HG03135 (cell line): ENCODE data around the gene SYT1.

Experiments used
- ATAC-seq: cut with Tn5 transposase; IDR thresholded peaks from one replicate; pipeline ENCODE4 v1.9.1; 2021; ENCODE audit warnings: mild to moderate bottlenecking, moderate library complexity; ENCODE audit not compliant: unreplicated experiment

The SYT1 gene

DNA sequence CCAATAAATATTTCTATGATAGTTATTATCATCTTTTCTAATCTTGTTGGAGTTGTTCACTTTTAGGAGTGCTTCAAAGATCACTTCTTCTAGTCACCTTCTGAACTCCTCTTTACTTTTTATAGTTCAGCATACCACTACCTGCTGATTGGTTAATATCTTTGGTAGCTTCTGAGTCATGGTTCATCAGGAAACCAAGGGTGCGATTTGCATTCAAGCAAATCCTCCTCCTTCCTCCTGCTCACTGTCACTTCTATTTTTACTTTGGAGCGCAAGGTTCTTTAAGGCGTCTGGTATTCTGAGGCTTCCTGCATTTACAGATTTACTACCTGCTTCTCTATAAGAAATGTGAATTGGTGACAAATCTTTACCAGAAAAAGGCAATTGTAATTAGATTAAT is 24.0 kb downstream of the SYT1 start:
- ATAC-seq, result peak; percentile 97

- no peak for ATAC-seq
Observed at GRCh38 chr12:78891646-78892353, 27.2 kb downstream of the SYT1 start.

DNA sequence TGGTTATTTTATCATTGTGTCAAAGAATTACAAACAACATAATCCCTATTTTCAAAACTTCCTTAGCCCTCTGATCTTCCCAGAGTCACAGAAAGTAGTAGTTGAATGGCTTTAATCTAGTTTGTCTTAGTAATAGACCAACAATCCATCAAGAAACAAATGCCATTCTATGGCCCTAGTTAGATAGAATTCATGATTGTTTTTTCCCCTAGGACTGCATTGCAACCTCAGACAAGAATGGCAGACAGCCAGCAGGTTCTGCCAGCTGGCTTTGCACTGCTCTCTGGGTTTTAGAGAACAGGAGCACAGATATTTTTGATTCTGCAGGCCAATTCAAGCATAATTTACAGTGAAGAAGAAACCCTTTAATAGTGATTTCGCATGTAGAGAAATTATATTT is 33.8 kb downstream of the SYT1 start:
- no peak for ATAC-seq

DNA sequence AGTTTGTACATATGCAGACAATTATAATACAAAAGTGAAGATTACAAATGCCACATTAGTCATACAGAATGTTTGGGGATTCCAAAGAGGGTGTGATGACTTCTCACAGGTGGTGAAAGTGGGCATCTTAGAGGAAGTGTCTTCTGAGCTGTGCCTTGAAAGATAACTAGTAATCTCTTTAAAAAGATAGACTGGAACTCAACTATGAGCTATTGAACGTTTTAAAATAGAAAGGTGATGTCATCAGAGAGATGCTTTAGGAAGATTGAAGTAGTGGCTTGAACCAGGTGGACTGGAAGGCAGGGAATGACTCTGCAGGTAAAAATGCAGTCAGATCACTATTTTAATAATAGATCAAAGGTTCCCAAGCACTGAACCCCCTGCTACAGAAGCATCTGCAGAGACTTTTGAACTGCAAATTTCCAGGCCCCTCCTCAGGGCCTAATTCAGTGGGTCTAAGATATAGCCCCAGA is 50.3 kb downstream of the SYT1 start:
- ATAC-seq, result no peak

DNA sequence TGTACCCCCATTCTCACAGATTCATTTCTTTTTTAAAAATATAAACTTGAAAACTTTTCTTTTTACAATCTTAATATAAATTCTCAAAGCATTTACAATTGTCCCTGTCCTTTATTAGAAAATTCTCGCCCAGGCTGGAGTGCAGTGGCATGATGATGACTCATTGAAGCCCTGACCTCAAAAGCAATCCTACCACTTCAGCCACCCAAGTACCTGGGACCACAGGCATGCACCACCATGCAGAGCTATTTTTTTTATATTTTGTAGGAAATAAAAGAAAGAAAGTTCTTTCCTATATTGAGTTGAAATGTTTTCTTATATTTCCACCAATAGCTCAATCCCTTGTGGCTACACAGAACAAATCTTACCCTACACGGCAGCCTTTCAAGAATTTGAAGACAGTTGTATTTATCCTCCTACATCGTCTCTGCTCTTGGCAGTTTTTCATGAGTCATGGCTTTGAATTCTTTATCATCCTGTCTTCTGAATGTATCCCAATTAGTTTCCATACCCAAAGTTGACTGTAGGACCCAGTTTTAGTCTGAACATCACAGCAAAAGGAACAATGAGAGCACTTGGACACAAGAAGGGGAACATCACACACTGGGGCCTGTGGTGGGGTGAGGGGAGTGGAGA is 52.4 kb downstream of the SYT1 start:
- no peak for ATAC-seq

- no peak for ATAC-seq
Observed at GRCh38 chr12:78917513-78917912, 52.9 kb downstream of the SYT1 start.

DNA sequence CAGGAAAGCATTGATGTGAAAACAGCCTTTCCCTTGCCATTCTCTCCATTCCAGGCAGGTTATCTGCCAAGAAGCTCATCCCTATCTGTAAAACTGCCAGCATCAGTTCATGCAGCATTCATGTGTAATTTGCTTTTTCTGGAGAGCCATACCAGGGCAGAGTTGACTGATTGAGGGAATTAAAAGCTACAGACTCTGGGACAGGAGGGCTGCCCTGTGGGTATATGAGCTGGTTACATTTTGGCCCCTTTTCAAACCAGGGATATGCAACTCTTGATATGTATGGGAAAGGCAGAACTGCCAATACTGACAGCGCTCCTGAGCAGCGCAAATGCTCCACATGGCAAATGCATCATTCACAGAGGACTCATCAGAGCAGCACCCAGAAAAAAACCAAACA is 53.7 kb downstream of the SYT1 start:
- no peak for ATAC-seq

DNA sequence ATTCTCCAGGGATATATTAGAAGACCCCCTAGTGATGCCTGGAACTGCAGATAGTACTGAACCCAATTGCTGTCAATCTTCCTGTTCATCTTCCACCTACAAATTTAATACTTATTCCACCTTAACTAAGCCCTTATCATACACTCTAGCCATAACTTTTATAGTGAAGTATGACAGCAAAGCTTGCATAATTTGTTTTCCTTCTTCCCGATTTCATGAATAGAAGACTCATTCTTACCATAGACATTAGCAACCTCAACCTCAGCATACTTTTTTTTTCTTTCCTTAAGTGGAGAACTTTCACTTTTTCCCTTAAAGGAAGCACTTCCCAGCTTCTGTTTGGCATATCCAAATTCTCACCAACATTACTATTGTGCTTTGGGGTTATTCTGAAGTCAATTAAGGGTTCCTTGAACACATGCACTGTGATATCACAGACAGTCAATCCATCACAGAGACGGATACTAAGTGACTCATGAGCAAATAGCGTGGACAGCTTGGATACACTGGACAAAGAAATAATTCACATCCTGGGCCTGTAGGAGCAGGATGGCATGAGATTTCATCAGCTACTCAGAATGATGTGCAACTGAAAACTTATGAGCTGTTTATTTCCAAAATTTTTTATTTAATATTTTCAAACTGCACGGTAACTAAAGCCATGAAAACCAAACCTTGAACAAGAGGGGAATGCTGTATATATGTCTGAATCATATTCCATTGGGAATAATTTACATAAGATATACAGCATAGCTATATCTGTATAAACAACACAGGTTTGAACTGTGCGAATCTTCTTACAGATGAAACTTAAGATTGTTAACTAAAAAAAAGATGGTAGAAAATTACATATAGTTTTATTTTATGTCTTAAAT is 63.9 kb downstream of the SYT1 start:
- ATAC-seq, result no peak

DNA sequence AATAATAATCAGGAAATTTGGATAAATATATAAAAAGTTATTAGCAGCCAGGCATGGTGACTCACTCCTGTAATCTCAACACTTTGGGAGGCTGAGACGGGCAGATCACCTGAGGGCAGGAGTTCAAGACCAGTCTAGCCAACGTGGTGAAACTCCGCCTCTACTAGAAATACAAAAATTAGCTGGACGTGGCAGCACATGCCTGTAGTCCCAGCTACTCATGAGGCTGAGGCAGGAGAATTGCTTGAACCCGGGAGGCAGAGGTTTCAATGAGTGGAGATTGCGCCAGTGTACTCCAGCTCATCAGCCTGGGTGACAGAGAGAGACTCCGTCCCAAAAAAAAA is 64.5 kb downstream of the SYT1 start:
- ATAC-seq, result no peak

DNA sequence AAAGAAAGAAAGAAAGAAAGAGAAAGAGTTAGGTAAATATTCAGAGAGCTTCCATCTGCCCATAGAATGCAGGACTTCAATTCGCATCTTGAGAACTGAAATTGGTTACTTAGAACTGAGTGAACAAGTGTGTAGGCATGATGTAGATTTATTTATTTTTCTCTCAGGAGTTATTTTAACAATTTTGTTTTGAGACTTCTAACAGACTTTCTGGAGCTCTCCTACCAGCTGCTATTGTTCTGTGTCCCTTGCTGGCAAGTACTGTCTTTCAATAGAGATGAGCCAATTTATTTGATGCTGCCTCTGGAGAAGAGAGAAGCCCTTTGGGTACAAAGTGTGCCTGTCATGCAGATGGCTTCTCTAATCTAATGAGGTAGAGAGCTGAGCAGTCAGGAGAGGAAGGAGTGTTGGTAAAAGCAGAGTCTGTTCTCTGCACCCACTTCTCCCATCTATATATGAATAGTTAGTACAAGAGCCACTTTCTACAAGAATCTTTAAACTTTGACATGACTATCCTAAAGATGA is 67.0 kb downstream of the SYT1 start:
- ATAC-seq, result no peak

GRCh38 chr12:78933014-78933413 is 68.4 kb downstream of the SYT1 start:
- ATAC-seq, result no peak

DNA sequence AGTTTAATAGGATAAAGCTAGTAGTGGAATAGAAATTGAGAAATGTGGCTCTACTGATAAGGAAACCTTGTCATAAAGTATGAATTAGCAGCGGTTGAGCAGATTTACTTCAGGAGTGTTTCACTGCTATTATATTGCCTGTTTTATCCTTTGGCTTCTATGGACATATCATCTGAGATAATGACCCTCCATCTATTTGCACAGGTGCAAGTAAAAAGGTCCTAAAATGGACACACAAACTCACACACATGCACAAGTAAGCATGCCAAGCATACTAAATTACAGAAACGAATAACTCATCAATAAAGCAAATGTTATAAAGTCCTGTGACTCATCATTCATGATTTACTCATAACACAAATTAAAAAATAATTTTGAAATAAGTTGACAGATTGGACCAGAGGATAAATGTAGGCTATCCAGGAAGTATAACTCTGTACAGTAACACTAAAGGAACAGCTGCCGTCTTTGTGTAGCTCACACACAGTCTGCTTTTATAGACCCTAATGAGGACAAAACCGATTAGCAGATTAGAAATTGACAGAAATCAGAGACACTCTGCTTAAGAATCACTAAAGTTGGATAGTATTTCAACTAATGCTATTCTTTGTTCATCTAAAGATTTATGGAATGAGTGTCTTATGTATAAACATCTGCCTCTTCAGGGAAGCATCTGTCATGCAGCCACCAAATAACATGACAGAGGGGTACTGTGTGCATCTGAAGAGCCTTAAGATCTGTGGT is 73.9 kb downstream of the SYT1 start:
- ATAC-seq, result no peak

DNA sequence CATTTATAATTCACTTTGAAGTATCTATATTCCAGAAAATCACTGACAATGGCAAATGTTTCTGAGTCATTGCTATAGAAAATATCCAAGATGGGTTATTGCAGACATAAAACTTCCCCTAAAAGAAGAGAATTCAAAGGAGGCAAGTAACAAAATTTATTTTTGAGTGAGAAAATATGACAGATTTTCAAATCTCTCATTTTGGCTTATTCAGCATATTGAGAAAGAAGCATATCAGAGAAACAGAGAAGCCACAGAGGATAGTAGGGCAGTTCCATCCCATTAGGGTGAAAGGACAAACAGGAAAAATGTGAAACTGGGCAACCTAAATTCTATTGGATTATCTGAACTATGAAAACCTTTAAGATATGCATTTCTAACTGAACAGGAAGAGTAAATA is 85.0 kb downstream of the SYT1 start:
- ATAC-seq, result no peak

GRCh38 chr12:78951803-78952551 is 87.4 kb downstream of the SYT1 start:
- no peak for ATAC-seq

DNA sequence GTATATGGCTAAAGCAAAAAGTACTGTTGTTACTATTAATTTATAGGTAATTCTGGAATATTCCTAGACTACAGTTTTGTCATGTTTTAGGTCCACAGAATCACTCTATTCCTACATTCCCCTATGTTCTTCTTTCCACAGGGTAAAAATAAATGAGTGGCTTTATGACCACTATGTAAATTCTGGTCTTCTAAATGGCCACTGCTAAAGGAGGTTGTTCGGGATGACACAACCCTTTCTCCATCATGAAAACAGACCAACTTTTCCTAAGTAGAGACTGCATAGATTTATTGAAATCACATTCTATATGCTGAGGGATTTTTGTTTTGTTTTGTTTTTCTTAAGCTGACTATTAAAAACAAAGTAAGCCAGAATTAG is 88.0 kb downstream of the SYT1 start:
- ATAC-seq, result no peak

GRCh38 chr12:78958941-78959340 is 94.4 kb downstream of the SYT1 start:
- ATAC-seq, result no peak

DNA sequence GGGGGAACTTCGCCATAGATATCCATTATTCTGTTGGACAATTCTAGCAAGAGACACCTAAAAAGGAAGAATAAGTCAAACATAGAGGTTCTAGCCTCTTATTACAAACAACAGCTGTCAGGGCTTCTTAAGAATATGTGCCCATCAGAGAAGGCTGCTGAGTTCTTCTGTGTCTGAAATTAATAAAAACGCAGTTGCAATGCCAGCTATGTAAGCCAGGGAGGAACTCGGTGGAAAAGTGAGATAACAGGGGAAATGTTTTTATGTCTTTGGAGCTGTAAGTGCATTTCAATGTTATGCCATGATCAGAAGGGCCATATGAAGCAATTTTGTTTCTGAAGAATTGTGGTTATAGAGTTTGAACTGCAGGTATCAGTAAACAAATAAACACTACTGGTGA is 95.0 kb downstream of the SYT1 start:
- ATAC-seq, result no peak

GRCh38 chr12:78961171-78961570 is 96.6 kb downstream of the SYT1 start:
- no peak for ATAC-seq

GRCh38 chr12:78963439-78964227 is 99.1 kb downstream of the SYT1 start:
- ATAC-seq, result no peak
